SH-SY5Y (cell line): Measurements from ENCODE around the gene CYP11A1.

ENCODE experiments used
- GATA2 ChIP-seq: IDR thresholded peaks from 2 replicates; pipeline ENCODE4 v1.6.1; 2011; ENCODE audit warnings: mild to moderate bottlenecking, low read depth, low read length
- GATA3 ChIP-seq: IDR thresholded peaks from 2 replicates; pipeline ENCODE4 v1.6.1; 2011; ENCODE audit warnings: low read depth, mild to moderate bottlenecking, low read length, moderate library complexity

Gene CYP11A1

DNA sequence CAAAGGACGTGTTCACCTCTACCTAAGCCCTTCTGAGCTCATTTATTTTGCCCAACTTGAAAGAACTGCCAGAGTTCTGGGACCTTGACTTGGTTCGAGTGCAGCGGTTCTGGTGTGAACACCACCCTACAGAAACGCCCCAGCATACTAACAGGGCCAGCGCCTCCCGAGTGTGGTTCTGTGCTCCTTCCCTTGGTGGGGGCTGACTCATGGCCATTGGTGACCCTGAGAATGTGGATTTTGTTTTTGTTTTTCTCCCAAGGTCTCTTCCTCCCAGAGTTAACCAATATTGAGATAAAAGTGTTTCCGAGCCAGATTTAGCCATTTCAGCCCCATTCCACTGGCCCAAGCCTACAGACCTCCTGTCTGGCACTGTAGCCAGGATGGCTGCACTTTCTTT lies 38.4 kb upstream of the CYP11A1 start:
- TF ChIP-seq GATA2 = no peak
- TF ChIP-seq GATA3 = no peak

DNA sequence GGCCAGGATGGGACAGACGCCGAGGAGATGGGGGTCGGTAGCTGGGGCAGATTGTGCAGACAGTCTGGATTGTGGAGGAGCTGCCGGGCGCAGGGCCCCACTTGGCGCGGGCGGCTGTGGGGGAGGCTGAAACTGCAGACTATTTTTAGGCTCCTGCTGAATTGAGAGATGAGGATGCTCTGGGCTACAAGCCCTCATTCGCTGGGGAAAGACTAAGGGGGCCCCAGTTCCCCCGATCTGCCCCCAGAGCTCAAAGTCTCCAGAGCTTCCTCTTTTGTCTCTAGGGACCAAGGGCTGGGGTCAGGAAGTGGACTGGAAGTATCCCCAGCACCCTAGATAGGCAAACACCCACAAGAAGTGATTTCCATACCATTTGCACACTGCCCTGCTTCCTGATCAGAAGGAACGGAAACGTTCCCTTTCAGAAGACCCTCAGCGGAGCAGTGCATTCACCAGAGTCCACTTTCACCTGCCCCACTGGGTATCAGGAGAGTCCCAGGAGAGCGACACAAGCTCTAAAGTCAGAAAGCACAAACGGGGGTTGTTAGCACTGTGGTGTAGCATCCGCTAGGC lies 36.6 kb upstream of the CYP11A1 start:
- TF ChIP-seq GATA2 (no peak), GATA3 (no peak)

DNA sequence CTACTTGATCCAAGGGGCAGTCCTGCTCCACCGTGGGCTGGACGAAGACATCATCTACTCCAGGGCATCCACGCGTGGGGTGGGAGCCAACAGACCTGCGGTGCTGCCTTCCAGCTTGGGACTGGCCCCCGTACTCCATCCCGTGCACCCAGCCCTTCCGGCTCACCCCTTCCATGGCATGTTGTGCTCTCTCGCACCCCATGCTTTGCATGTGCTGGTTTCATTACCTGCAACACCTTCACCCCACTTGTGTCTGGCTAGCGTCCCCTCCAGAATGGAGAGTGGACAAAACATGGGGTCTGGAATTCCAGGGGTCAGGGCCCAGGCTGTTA lies 36.1 kb upstream of the CYP11A1 start:
- TF ChIP-seq GATA2 (no peak), GATA3 (no peak)

DNA sequence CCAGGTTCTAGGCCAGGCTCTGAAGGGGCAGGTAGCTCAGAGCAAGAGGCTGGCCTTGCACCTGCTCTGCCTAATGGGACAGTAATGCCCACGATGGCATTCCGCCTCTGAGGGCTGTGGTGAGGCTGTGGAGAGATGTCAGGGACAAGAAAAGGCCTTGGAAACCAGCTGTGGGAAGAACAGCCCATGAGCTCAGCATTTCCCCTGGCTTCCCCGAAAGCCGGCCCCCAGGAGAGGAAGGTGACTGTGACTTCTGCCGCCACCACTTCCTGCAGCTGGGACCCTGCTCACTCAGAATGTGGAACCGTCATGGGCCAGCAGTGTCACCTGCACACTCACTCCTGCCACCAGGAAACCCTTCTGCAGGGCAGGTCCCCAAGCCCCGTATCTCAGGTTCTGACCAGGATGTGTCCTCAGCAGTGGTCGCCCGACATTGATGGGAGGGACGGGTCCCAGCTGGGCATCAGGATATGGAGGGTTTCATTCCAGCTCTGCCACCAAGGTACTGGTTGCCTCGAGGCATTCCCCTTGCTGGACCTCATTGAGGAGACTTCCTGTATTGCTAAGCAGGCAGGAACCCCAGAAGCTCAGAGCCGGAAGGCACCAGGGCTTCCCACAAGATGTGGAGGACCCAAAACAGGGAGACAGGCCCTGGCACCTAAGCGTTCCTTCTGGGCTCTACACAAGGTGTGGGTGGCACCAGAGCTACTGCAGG lies 35.6 kb upstream of the CYP11A1 start:
- TF ChIP-seq GATA3 (no peak), GATA2 (no peak)

DNA sequence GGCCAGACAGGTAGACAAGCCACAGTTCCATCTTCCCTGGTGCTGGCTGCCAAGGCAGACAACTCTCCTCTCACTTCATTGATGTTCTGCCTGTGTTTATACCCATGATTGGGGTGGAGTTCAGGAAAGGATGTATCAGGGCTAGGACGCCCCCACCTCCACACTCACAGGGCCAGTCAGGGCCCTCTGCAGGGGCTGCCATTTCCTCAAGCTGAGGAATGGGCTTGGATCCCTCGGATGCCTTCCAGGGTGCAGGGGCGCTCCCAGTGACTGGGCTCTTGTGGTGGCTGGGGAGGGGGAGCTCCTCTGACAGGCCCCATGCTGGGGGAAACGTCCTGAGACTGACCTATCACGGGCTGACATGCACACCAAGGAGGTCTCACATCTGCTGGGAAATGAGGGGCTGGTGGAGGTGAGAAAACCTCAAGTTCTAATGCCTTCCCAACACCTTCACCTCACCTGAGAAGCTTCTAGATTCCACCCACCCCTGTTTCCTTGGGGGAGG lies 34.9 kb upstream of the CYP11A1 start:
- no peak for TF ChIP-seq GATA3
- TF ChIP-seq GATA2 = no peak

DNA sequence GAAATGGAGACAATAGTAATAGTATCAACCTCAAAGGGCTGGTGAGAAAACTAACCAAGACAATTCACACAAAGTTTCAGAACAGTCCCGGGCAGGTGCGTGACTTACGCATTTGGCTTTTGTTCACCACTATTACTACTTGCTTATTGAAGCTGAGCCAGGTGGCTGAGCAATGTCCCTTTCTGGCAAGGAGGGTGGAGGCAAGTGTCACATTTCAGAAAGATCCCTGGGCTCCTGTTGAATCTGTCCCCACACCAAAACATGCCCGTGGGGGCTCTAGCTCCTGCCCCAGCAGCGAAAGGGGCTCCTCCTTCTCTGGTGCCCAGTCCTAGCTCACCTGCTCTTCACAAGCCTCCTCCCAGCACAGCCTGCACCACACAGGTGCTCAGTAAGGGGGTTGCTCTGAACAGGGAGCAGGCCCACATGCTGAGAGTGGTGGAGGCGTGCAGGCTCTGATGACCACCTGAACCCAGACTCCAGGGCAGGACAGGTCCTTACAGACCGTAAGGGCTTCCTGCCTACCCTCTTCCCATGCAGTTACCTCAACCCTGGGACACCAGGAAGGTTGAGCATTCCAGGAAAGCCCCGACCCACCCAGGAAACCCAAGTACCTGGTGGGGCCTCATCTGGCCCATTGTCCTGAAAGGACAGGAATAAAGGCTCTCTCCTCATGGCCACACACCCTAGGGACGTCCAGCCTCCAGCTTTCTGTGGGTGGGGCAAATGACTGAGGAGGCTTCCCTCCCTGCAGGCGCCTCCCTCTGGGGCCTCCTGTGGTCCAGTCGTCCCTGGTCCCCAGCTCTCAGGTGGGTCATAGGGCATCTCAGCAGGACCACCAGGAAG lies 33.7 kb upstream of the CYP11A1 start:
- no peak for TF ChIP-seq GATA2

DNA sequence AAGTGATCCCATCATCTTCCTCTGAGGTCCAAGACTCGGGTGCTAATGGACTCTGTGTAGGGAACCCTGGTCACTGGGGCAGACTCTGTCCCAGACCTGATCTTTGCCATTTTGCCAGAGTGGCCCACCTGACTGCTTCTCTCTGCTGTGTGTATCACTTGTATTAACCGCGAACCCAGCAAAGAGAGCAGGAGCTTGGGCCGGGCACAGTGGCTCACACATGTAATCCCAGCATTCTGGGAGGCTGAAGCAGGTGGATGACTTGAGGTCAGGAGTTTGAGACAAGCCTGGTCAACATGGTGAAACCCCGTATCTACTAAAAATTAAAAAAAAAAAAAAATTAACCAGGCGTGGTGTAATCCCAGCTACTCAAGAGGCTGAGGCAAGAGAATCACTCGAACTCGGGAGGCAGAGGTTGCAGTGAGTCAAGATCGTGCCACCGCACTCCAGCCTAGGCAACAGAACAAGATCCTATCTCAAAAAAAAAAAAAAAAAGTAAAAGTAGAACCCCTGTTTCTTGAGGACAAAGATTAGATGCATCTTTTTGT lies 32.9 kb upstream of the CYP11A1 start:
- TF ChIP-seq GATA3 (no peak), GATA2 (no peak)

DNA sequence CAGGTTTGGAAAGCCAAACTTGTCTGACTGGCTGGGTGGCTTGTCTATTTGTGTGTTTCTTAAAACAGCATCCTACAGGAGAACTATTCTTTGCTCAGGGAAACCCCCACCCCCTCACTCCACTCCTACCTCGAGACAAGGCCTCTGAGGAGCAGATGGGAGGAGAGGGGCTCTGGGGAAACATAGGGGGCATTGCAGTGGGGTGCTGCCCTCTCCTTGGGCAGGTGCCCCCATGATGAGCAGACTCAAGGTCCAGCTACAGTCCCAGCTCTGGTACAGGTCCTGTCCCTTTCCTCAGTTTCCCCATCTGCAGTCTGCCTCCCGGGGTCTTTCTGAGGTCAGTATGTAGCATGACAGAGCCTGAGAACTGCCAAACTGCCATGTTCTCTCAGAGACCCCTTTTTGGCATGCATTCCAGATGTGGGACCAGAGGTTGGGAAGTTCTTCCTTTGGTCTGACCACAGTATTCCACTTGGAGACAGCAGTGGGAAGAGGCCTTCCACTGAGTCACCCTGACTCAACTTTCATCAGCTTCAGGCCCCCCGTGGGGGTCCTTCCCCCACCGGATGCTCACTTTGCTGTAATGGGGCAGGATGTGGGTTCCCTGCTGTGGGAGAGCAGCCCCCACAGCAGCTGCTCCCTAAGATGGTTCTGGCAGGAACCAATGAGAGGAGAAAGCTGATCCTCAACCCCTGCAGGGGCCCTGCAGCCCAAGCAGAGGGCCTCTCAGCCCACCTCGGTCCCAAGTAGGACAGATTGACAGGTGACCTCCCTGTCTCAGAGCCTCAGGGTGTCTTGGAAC lies 32.3 kb upstream of the CYP11A1 start:
- TF ChIP-seq GATA3 (no peak), GATA2 (no peak)

DNA sequence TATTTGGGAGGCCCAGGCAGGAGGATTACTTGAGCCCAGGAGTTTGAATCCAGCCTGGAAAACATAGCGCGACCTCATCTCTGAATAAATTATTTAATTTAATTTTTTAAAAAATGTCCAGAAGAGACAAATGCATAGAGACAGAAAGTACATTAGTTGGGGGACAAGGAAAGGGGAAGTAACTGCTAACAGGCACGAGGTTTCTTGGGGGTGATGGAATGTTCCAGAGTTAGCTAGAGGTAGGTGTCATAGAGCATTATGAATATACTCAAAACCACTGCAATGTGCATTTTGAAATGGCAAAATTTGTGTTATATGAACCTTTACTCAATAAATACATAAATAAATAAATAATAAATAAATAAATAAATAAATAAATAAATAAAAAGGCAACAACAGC lies 31.7 kb upstream of the CYP11A1 start:
- no peak for TF ChIP-seq GATA3
- TF ChIP-seq GATA2 = no peak

DNA sequence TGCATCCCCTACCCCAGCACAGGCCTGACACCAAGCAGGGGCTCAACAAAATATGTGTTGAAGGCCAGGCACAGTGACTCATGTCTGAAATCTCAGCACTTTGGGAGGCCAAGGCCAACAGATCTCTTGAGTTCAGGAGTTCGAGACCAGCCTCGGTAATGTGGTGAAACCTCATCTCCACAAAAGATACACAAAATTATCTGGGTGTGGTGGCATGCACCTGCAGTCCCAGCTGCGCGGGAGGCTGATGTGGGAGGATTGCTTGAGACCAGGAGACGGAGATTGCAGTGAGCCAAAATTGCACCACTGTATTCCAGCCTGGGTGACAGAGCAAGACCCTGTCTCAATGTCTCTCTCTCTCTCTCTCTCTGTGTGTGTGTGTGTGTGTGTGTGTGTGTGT lies 30.7 kb upstream of the CYP11A1 start:
- TF ChIP-seq GATA2 (no peak), GATA3 (no peak)

DNA sequence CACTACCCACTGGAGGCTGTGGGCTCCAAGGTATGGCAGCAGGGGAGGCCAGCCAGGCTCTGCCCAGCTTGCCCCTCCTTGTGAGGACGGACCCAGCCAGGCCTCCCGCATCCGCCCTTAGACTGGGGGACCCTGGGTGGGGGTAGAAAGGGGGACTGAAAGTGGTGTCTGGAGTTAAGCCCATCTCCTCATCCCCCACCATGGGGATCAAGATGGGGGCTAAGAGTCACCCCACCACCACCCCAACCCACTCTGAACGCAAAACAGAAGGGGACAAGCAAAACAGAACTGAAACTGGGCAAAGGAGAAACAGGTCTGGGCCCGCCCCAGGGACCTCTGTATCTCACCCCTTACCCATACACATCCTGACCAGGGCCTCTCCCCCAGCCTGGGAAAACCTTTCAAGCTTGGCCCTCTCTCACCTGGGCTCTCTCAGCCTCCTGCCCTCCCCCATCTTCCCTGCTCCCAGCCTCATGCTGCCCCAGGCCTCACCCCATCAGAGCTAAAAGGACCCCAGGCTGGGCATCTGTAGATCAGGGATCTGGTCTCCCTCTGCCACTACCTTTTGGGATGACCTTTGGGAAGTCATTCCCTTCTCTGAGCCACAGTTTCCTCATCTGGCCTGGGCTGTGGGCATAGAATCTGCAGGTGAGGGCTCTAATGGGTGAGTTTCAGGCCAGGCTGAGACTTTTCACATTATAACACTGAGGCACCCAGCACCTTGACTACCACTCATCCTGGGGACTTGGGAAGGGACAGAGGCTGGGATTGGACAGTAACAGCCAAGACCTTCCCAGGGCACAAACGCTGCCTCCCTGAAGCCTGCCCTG lies 30.0 kb upstream of the CYP11A1 start:
- TF ChIP-seq GATA3 = no peak
- no peak for TF ChIP-seq GATA2

DNA sequence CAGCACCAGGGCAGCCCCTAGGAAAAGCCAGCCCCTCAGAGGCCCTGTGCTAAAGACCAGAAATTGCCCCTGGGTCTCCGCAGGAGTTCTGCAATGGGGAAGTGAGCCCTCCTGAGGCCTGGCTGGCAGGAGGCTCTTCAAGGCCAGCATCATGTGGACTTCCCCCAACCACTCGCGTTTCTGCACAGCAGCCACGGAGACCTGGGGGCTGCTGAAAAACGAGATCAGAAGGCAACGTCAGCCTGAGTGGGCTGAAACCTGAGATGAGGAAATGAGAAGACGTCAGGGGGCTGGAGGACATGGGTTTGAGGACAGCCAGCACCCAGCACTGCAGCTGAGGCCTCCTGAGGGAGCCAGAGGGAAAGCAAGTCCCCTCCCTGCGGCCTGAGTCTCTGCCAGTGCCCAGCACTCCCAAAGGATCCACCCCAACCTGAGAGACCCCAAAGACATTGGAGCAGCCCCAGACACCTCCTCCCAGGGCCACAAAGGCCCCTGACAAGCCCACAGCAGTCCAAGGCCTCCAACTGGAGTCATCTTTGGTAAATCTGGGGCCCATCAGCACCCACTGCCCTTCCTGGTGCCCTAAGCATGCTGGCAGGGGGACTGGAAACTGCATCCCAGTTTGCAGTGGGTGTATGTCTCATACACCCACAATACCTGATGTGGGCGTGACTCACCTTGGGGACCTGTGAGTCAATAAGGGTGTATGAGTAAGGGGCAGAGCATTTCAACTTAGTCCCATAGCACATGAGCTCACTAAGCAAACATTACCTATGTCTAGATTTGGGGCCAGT lies 29.2 kb upstream of the CYP11A1 start:
- no peak for TF ChIP-seq GATA2
- TF ChIP-seq GATA3 = no peak
